Activated CD8-positive, alpha-beta memory T cell treated with anti-CD3 and anti-CD28 coated beads, Interleukin-2, amount 10 ng/mL, durations not matched to agents 7 days and 5 days (primary cell): ENCODE measurements around the gene TBC1D9B. TPM values are rescaled to one million over a fixed set of nuclear protein-coding genes. Genes with fewer than 3 reads are reported as not detected.

Experiments used
- ATAC-seq: fragments of 150-1000 bp; cut with Tn5 transposase; one replicate; pipeline ENCODE4 v1.10.0; 2021; ENCODE audit warnings: moderate library complexity
- CTCF ChIA-PET: fragments of 350-600 bp; sonication (Branson Sonifier 250); formaldehyde crosslinking; loops from one replicate; lab custom pipeline; 2021; ENCODE audit warnings: antibody characterized with exemption; lab: Charles Lee
- DNase-seq: peaks from one replicate; pipeline ENCODE4 v3.0.0-alpha.2; 2020
- H3K27ac Mint-ChIP-seq: one replicate; pipeline ENCODE4 v1.8.0; 2021; ENCODE audit warnings: mild to moderate bottlenecking, mixed read lengths
- H3K27me3 Mint-ChIP-seq: one replicate; pipeline ENCODE4 v1.8.0; 2021; ENCODE audit warnings: mixed read lengths
- H3K36me3 Mint-ChIP-seq: one replicate; pipeline ENCODE4 v1.8.0; 2021; ENCODE audit warnings: mild to moderate bottlenecking, mixed read lengths
- H3K4me1 Mint-ChIP-seq: one replicate; pipeline ENCODE4 v1.8.0; 2021; ENCODE audit warnings: mixed read lengths
- H3K4me3 Mint-ChIP-seq: one replicate; pipeline ENCODE4 v1.8.0; 2021; ENCODE audit warnings: mild to moderate bottlenecking, moderate library complexity, mixed read lengths
- H3K9me3 Mint-ChIP-seq: one replicate; pipeline ENCODE4 v1.8.0; 2022; ENCODE audit warnings: low read depth, mixed read lengths
- total RNA-seq, 2 experiments: library from RNA; stranded (reverse); gene quantifications; one replicate each; pipeline ENCODE4 v1.2.3, GENCODE V29; 2021

Gene TBC1D9B
- total RNA-seq, 2 experiments from 2014 or later = 71.6 to 83.3 TPM

- no peak overlapping the region for H3K27ac Mint-ChIP-seq
Measured at GRCh38 chr5:179868541-179868940, 39.2 kb downstream of the TBC1D9B start.

GRCh38 chr5:179867476-179867875, 40.2 kb downstream of the TBC1D9B start:
- H3K9me3 Mint-ChIP-seq = no peaks in the 10 kb centered on the region
- no peak overlapping the region for H3K27ac Mint-ChIP-seq
- ATAC-seq = no peak
- H3K27me3 Mint-ChIP-seq = no peaks in the 10 kb centered on the region
- CTCF ChIA-PET = no interaction called here
- DNase-seq = no peak
- H3K36me3 Mint-ChIP-seq = peaks cover 16% of the 10 kb centered on the region
- H3K4me1 Mint-ChIP-seq = peaks cover 2% of the 10 kb centered on the region
- H3K4me3 Mint-ChIP-seq = no peak overlapping the region

More at GRCh38 chr5:179868541-179868940, 39.2 kb downstream of the TBC1D9B start:
- Mint-ChIP-seq H3K9me3 (no peaks in the 10 kb centered on the region), H3K4me3 (no peak overlapping the region), H3K4me1 (peaks cover 2% of the 10 kb centered on the region), H3K36me3 (peaks cover 8% of the 10 kb centered on the region), H3K27me3 (no peaks in the 10 kb centered on the region)
- CTCF ChIA-PET = no interaction called here
- DNase-seq (no peak), ATAC-seq (no peak)

- no peaks in the 10 kb centered on the region for H3K9me3 Mint-ChIP-seq
- H3K27me3 Mint-ChIP-seq = no peaks in the 10 kb centered on the region
- H3K4me1 Mint-ChIP-seq = peaks cover 2% of the 10 kb centered on the region
- no peak overlapping the region for H3K4me3 Mint-ChIP-seq
- peaks cover 17% of the 10 kb centered on the region for H3K36me3 Mint-ChIP-seq
- CTCF ChIA-PET = interaction anchor here (1.2 kb wide), 1 partner anchor 97 kb away, joined by 3 read pairs; no protein-coding TSS in a partner anchor
- ATAC-seq (no peak), DNase-seq (no peak)
- H3K27ac Mint-ChIP-seq = no peak overlapping the region
Measured at GRCh38 chr5:179867079-179867465, 40.6 kb downstream of the TBC1D9B start.

- no peak overlapping the region for H3K27ac Mint-ChIP-seq
- DNase-seq (no peak), ATAC-seq (no peak)
- no peaks in the 10 kb centered on the region for H3K27me3 Mint-ChIP-seq
- H3K4me3 Mint-ChIP-seq = no peak overlapping the region
- no peaks in the 10 kb centered on the region for H3K9me3 Mint-ChIP-seq
- peaks cover 20% of the 10 kb centered on the region for H3K36me3 Mint-ChIP-seq
- CTCF ChIA-PET = interaction anchor here (0.8 to 1.2 kb wide), 2 partner anchors 65 to 96 kb away, joined by 3 read pairs; no protein-coding TSS in a partner anchor
- peaks cover 2% of the 10 kb centered on the region for H3K4me1 Mint-ChIP-seq
Measured at GRCh38 chr5:179866241-179867078, 41.2 kb downstream of the TBC1D9B start.

GRCh38 chr5:179865491-179866240, 42.0 kb downstream of the TBC1D9B start:
- CTCF ChIA-PET = interaction anchor here (0.8 kb wide), 1 partner anchor 64 kb away, joined by 3 read pairs; no protein-coding TSS in a partner anchor
- Mint-ChIP-seq H3K4me1 (peaks cover 2% of the 10 kb centered on the region), H3K27ac (no peak overlapping the region), H3K9me3 (no peaks in the 10 kb centered on the region), H3K4me3 (no peak overlapping the region), H3K36me3 (peaks cover 18% of the 10 kb centered on the region), H3K27me3 (no peaks in the 10 kb centered on the region)
- ATAC-seq = no peak
- DNase-seq = no peak

- Mint-ChIP-seq H3K4me3 (no peak overlapping the region), H3K27ac (no peak overlapping the region), H3K9me3 (no peaks in the 10 kb centered on the region), H3K36me3 (peaks cover 17% of the 10 kb centered on the region), H3K27me3 (no peaks in the 10 kb centered on the region), H3K4me1 (peaks cover 7% of the 10 kb centered on the region)
- no peak for DNase-seq
- no peak for ATAC-seq
- CTCF ChIA-PET = no interaction called here
Measured at GRCh38 chr5:179864686-179865085, 43.0 kb downstream of the TBC1D9B start.

GRCh38 chr5:179863449-179864085, 44.1 kb downstream of the TBC1D9B start:
- ATAC-seq (no peak), DNase-seq (no peak)
- Mint-ChIP-seq H3K36me3 (peaks cover 17% of the 10 kb centered on the region), H3K4me3 (no peak overlapping the region), H3K27me3 (no peaks in the 10 kb centered on the region), H3K27ac (no peak overlapping the region), H3K9me3 (no peaks in the 10 kb centered on the region), H3K4me1 (peaks cover 8% of the 10 kb centered on the region)
- CTCF ChIA-PET = interaction anchor here (1.2 kb wide), 1 partner anchor 100 kb away, joined by 3 read pairs; no protein-coding TSS in a partner anchor

GRCh38 chr5:179862891-179863290, 44.8 kb downstream of the TBC1D9B start:
- no peak overlapping the region for H3K4me3 Mint-ChIP-seq
- no peak for ATAC-seq
- H3K27me3 Mint-ChIP-seq = no peaks in the 10 kb centered on the region
- H3K27ac Mint-ChIP-seq = no peak overlapping the region
- DNase-seq = no peak
- no peaks in the 10 kb centered on the region for H3K9me3 Mint-ChIP-seq
- CTCF ChIA-PET = interaction anchor here (1.2 kb wide), 1 partner anchor 100 kb away, joined by 3 read pairs; no protein-coding TSS in a partner anchor
- H3K36me3 Mint-ChIP-seq = peaks cover 17% of the 10 kb centered on the region
- H3K4me1 Mint-ChIP-seq = peaks cover 11% of the 10 kb centered on the region

- DNase-seq (no peak), ATAC-seq (no peak)
- Mint-ChIP-seq H3K27ac (no peak overlapping the region), H3K4me1 (peaks cover 16% of the 10 kb centered on the region), H3K4me3 (no peak overlapping the region), H3K36me3 (peaks cover 16% of the 10 kb centered on the region), H3K9me3 (no peaks in the 10 kb centered on the region), H3K27me3 (no peaks in the 10 kb centered on the region)
- CTCF ChIA-PET = interaction anchor here (1.2 to 2.3 kb wide), 2 partner anchors 60 to 99 kb away, joined by 3 to 8 read pairs; no protein-coding TSS in a partner anchor
Measured at GRCh38 chr5:179862296-179862695, 45.4 kb downstream of the TBC1D9B start.

- Mint-ChIP-seq H3K27me3 (no peaks in the 10 kb centered on the region), H3K4me1 (peaks cover 18% of the 10 kb centered on the region), H3K4me3 (peak overlapping the region; percentile 21), H3K36me3 (peaks cover 16% of the 10 kb centered on the region), H3K9me3 (no peaks in the 10 kb centered on the region), H3K27ac (no peak overlapping the region)
- DNase-seq (no peak), ATAC-seq (no peak)
- CTCF ChIA-PET = interaction anchor here (2.3 kb wide), 1 partner anchor 58 kb away, joined by 8 read pairs; no protein-coding TSS in a partner anchor
Measured at GRCh38 chr5:179860301-179860700, 47.4 kb downstream of the TBC1D9B start.

GRCh38 chr5:179858586-179859427, 48.9 kb downstream of the TBC1D9B start, which contains the start of gene MRNIP:
Gene MRNIP, minus strand, starts transcription at chr5:179858817. Its CDS starts 21 bp downstream, at chr5:179858796.
- ATAC-seq (peak; percentile 98), DNase-seq (peak; percentile 94)
- Mint-ChIP-seq H3K36me3 (peaks cover 14% of the 10 kb centered on the region), H3K27ac (peak within 1 kb of the TSS; percentile 82), H3K9me3 (no peaks in the 10 kb centered on the region), H3K27me3 (no peaks in the 10 kb centered on the region), H3K4me3 (peak within 1 kb of the TSS; percentile 83), H3K4me1 (peaks cover 18% of the 10 kb centered on the region)
- CTCF ChIA-PET = no interaction called here

- H3K27me3 Mint-ChIP-seq = no peaks in the 10 kb centered on the region
- peak overlapping the region; percentile 83 for H3K4me3 Mint-ChIP-seq
- H3K36me3 Mint-ChIP-seq = peaks cover 9% of the 10 kb centered on the region
- CTCF ChIA-PET = interaction anchor here (0.8 to 2.2 kb wide), 4 partner anchors 11 to 56 kb away, joined by 3 to 6 read pairs (median 4); no protein-coding TSS in a partner anchor
- peaks cover 18% of the 10 kb centered on the region for H3K4me1 Mint-ChIP-seq
- ATAC-seq (peak; percentile 71), DNase-seq (peak; percentile 63)
- no peaks in the 10 kb centered on the region for H3K9me3 Mint-ChIP-seq
- H3K27ac Mint-ChIP-seq = peak overlapping the region; percentile 82
Measured at GRCh38 chr5:179858241-179858585, 49.5 kb downstream of the TBC1D9B start.
